Non-pigmented ciliary epithelial cell (primary cell): ENCODE measurements around the gene GRB2.
"Not testable (repeated sequence)": the region's sequence is repeated elsewhere in the genome, so short reads cannot be mapped to it uniquely, and the experiment has no call there.

Experiments
- DNase-seq: peaks from one replicate; pipeline ENCODE4 v3.0.0-alpha.2; 2010; ENCODE audit warnings: low read depth

GRB2 gene

DNA sequence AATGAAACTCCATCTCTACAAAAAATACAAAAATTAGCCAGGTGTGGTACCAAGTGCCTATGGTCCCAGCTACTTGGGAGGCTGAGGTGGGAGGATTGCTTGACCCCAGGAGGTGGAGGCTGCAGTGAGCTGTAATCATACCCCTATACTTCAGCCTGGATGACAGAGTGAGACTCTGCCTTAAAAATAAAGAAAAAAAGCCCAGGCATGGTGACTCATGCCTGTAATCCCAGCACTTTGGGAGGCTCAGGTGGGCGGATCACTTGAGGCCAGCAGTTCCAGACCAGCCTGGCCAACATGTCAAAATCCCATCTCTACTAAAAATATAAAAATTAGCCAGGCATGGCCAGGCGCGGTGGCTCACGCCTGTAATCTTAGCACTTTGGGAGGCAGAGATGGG lies 125.3 kb downstream of the GRB2 start:
- DNase-seq, result not testable (repeated sequence)

- no peak for DNase-seq
These were observed 127.8 kb downstream of the GRB2 start for GRCh38 chr17:75277664-75278071.

DNA sequence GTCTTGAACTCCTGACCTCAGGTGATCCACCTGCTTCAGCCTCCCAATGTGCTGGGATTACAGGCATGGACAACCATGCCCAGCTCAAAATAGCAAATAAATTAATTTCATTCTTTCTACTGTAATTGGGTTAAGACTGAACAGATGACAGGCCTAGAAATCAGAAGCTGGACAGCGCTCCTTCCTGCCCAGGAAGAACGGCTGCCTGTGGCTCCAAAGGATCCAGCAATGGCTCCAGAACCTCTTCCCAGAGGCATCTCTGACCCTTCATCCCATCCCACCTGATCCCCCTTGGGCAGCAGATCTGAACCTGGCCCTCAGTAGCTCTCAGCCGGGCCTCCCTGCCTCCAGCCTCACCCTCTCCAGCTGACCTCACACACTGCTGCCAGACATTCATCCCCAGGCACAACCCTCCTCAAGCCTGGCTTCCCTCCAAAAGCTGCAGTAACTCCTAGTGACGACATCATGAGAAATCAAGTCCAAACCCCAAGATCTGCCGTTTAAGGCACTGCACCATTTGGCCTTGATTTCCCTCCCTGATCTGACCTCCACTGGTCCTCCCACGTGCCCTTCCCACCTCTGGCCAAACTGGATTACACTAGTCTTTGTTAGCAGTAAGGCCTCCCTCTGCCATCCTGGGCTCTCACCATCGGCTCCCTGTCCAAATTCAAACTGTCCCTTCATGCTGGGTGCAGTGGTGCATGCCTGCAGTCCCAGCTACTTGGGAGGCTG lies 131.3 kb downstream of the GRB2 start:
- no peak for DNase-seq

DNA sequence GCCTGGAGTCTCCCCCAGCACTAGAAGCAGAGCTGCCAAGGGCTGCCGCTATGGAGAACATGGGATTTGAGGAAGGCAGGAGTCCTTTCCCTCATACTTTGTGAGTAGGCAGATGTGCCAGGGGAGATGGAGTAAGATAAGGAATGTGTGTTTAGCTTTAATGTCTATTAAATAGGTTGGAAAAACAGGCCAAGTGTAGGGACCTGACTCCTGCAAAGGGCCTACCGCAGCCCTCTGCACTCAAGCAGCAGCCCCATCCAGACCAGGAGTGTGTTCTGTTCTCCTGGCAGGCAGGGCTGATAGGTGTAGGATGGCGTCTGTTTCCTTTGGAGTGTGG lies 132.7 kb downstream of the GRB2 start:
- DNase-seq, result no peak

DNA sequence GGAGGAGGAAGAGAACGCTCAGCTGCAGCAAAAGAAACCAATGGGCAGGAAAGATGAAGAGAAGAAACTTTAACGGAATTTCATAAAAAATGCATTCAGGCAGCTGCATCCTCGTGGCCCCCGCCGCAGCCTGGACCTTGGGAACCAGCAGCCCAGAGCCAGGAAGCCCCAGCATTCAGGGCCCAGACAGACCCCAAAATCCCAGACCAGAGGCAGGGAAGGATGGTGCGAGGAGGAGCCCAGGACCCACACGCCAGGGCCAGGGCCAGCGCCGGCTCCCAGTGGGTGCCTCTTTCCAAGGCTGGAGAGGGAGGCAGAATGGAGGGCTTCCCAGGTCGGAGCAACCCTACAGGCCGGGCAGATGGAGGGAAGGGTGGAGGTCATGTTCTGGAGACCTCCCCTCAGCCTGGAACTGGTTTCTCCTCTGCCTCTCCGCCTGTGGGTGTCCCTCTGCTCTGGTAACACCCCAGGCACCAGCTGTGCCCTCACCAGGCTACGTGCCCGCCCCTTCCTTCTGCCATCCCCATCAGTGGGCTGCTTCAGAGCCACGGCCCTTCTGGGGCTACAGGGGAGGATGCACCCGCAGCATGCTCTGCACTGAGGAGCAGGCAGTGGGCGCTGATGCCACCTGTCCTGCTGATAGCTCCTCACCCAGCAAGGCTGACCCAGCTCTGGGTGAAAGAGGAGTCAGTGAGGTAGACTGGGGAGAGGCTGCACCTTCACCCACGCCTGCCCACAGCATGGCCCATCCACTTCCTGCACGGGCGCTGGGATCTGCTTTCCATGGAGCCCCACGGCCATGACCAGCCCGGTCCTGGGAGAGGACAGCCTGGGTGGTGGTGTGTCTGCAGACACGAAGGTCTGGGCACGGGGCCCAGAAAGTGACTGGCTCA lies 133.3 kb downstream of the GRB2 start:
- no peak for DNase-seq

DNA sequence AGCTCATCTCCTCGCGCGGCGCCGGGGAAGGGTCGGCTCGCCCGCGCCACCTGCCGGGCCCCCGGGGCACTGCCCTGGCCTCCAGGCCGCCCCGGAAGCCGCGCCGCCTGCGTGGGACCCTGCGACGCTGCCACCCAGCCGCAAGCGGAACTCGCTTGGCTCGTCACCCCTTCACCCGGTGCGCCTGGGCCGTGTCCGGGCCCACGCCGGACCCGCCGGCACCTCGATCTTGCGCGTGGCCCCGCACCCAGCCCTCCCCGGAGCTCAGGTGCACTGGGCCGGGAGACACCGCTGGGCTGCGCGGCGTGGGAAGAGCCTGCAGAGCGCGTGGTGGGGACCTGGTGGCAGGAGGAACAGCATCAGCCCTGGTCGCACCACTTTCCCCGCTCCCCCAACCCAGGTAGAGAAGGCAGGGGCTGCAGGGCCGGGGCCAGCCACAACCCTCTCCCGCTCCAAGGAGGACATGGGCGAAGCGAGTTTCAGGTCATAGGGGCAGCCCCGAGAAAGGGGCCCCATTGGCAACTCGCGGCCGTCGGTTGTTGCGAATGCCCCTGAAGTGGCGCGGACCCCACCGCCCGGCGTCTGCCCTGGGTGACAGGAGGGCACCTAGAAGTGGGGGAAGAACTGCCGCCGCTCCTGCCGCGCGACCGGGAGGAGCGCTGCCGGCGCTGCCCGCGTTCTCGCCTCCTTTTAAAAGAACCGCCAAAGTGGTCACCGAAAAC lies 134.1 kb downstream of the GRB2 start:
- no peak for DNase-seq

GRCh38 chr17:75270966-75271232 lies 134.6 kb downstream of the GRB2 start, which contains the start of gene MIF4GD:
Gene MIF4GD, minus strand, starts transcription at chr17:75271231. Its CDS starts 1,036 bp downstream, at chr17:75270195.
- no peak for DNase-seq

- peak; percentile 18 for DNase-seq
These were observed 135.1 kb downstream of the GRB2 start for GRCh38 chr17:75270218-75270965.

DNA sequence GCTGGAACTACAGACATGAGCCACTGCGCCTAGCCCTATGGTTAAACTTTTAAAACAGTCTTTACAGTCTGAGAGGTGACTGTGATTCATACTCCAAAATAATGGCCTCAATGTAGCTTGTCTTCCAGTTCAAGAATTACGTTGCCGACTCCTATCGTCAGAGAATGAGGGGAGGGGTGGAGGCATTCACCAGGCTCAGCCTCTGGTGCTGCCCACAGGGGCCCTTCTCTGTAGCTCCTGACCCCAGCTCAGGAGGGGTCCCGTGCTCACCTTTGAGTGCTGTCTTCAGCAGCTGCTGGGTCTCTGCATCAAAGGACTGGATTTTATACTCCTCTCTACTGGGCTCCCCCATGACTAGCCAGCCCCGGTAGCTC lies 135.6 kb downstream of the GRB2 start:
- no peak for DNase-seq
